HepG2 (cell line): ENCODE results near the gene TYMS. TPM values are rescaled to one million over a fixed set of nuclear protein-coding genes. Genes with fewer than 3 reads are reported as not detected.
A peak's percentile ranks its signal among the peaks of the same experiment; 100 is the strongest.

Experiments used
- BRCA1 ChIP-seq: sonication (generic); formaldehyde crosslinking; IDR thresholded peaks from 2 replicates; pipeline ENCODE4 v1.4.0; 2020; ENCODE audit warnings: missing genetic modification reagents
- CHD2 ChIP-seq: IDR thresholded peaks from 2 replicates; pipeline ENCODE4 v1.6.1; 2011; ENCODE audit warnings: low read depth, low read length, improper control_type of control experiment
- DR1 ChIP-seq: sonication (generic); formaldehyde crosslinking; IDR thresholded peaks from 2 replicates; pipeline ENCODE4 v1.8.0; 2021; ENCODE audit warnings: mild to moderate bottlenecking, missing genetic modification reagents, inconsistent platforms
- FOXP4 ChIP-seq: sonication (generic); formaldehyde crosslinking; IDR thresholded peaks from 2 replicates; pipeline ENCODE4 v1.4.0; 2020; ENCODE audit warnings: missing genetic modification reagents
- HNF4G ChIP-seq, 2 experiments: sonication (generic) in 1 of 2; formaldehyde crosslinking in 1 of 2; IDR thresholded peaks; 2 replicates each; pipeline versions ENCODE4 v1.4.0 to v1.6.1; 2011 to 2020; ENCODE audit warnings: borderline replicate concordance in 2 of 2, low read depth in 2 of 2, mild to moderate bottlenecking in 2 of 2, low read length in 1 of 2, missing genetic modification reagents in 1 of 2, moderate library complexity in 1 of 2
- RBM39 ChIP-seq: fragments of 200-400 bp; formaldehyde crosslinking; IDR thresholded peaks from one replicate; pipeline ENCODE4 v1.6.1; 2018; ENCODE audit warnings: antibody characterized with exemption, mild to moderate bottlenecking, low read depth, low read length; ENCODE audit not compliant: poor library complexity, severe bottlenecking
- TBP ChIP-seq: sonication (generic); formaldehyde crosslinking; IDR thresholded peaks from 2 replicates; pipeline ENCODE4 v1.5.0; 2020; ENCODE audit warnings: missing genetic modification reagents
- TIGD3 ChIP-seq: sonication (generic); formaldehyde crosslinking; IDR thresholded peaks from 2 replicates; pipeline ENCODE4 v1.5.1; 2020; ENCODE audit warnings: mild to moderate bottlenecking, missing genetic modification reagents, borderline replicate concordance
- ZFX ChIP-seq: sonication (generic); formaldehyde crosslinking; IDR thresholded peaks from 2 replicates; pipeline ENCODE4 v1.4.0; 2020; ENCODE audit warnings: mild to moderate bottlenecking, low read depth, missing genetic modification reagents, moderate library complexity
- ZNF10 ChIP-seq: sonication (generic); formaldehyde crosslinking; IDR thresholded peaks from 2 replicates; pipeline ENCODE4 v1.4.0; 2020; ENCODE audit warnings: mild to moderate bottlenecking, low read depth, missing genetic modification reagents, borderline replicate concordance
- ZNF407 ChIP-seq: sonication (generic); formaldehyde crosslinking; IDR thresholded peaks from one replicate; pipeline ENCODE4 v1.5.1; 2020; ENCODE audit warnings: mild to moderate bottlenecking, missing genetic modification reagents; ENCODE audit errors: not compliant biosample characterization
- ZNF569 ChIP-seq: sonication (generic); formaldehyde crosslinking; IDR thresholded peaks from 2 replicates; pipeline ENCODE4 v1.5.0; 2020; ENCODE audit warnings: mild to moderate bottlenecking, missing genetic modification reagents, moderate library complexity, borderline replicate concordance
- ZSCAN22 ChIP-seq: sonication (generic); formaldehyde crosslinking; IDR thresholded peaks from 2 replicates; pipeline ENCODE4 v1.4.0; 2020; ENCODE audit warnings: mild to moderate bottlenecking, missing genetic modification reagents
- polyA plus RNA-seq, 8 experiments: library from polyadenylated mRNA; depleted of rRNA in 3 of 8; stranded (reverse) in 7 of 8; unstranded in 1 of 8; fragments of >200 nt; fragmentation: Illumina TruSeq in 4 of 8; extraction: Trizol in 4 of 8; gene quantifications; 2 replicates each; pipeline versions ENCODE4 v1.2.1 to v1.2.3, GENCODE V29; 2011 to 2016; ENCODE audit warnings: low read depth in 4 of 8, missing spikeins in 1 of 8, mixed read lengths in 1 of 8; ENCODE audit not compliant: insufficient read depth in 1 of 8
- total RNA-seq, 5 experiments: library from RNA; depleted of rRNA; stranded (reverse); fragments of >200 nt; fragmentation: Illumina TruSeq; extraction: Trizol; gene quantifications; 2 replicates each; pipeline ENCODE4 v1.2.3, GENCODE V29; 2016; ENCODE audit warnings: low read depth in 1 of 5

The TYMS gene
- total and polyA plus RNA-seq, 2 of the 13 experiments (the other 11 are each of a cell fraction or from before 2014, with no cell fraction given) = 80.1 to 106 TPM

- peak; percentile 49; the same call in 1 of the 2 replicates for TF ChIP-seq FOXP4 (CRISPR knock-in tag)
- no peak for TF ChIP-seq ZSCAN22 (CRISPR knock-in tag)
- no peak for TF ChIP-seq TIGD3 (CRISPR knock-in tag)
- TF ChIP-seq BRCA1 (CRISPR knock-in tag) = no peak
- TF ChIP-seq ZNF569 = 0 out of 2 replicates have a peak, but pooled peaks have one; percentile 37
- TF ChIP-seq ZFX (CRISPR knock-in tag) = peak; percentile 49
- TF ChIP-seq DR1 (CRISPR knock-in tag) = peak; percentile 72
- peak; percentile 48 for TF ChIP-seq RBM39
- no peak for TF ChIP-seq TBP
- no peak for TF ChIP-seq ZNF10
- peak; percentile 63; the same call in 1 of the 2 replicates for TF ChIP-seq HNF4G (IDR thresholded peaks at IDR 0.05; ENCODE audit: borderline replicate concordance, low read depth, low read length)
- TF ChIP-seq HNF4G (CRISPR knock-in tag; IDR thresholded peaks at IDR 0.05; ENCODE audit: borderline replicate concordance, low read depth) = no peak
- TF ChIP-seq CHD2 = no peak; the same call in 1 of the 2 replicates
- no peak for TF ChIP-seq ZNF407
Measured at GRCh38 chr18:658001-658946, 821 bp downstream of the TYMS start (continued).
